Mesendoderm (in vitro differentiated cells): ENCODE measurements around the gene BRMS1.

Source experiments
- DNase-seq: peaks from one replicate; pipeline ENCODE4 v3.0.0; 2013
- H2AK5ac ChIP-seq: 2 replicates; pipeline ENCODE4 v1.6.1; 2013; ENCODE audit warnings: low read length, inconsistent platforms
- H2BK120ac ChIP-seq: 2 replicates; pipeline ENCODE4 v1.6.1; 2013; ENCODE audit warnings: low read depth, mild to moderate bottlenecking, low read length, moderate library complexity, mixed read lengths
- H2BK15ac ChIP-seq: replicated peaks from 2 replicates; pipeline ENCODE4 v1.6.1; 2013; ENCODE audit warnings: low read depth, mild to moderate bottlenecking, moderate library complexity
- H2BK5ac ChIP-seq: 2 replicates; pipeline ENCODE4 v1.6.1; 2013; ENCODE audit warnings: low read length, inconsistent platforms
- H3K18ac ChIP-seq: 2 replicates; pipeline ENCODE4 v1.6.1; 2013; ENCODE audit warnings: mild to moderate bottlenecking, low read length, mixed read lengths
- H3K23ac ChIP-seq: one replicate; pipeline ENCODE4 v1.6.1; 2013; ENCODE audit warnings: low read length
- H3K27ac ChIP-seq: 2 replicates; pipeline ENCODE4 v1.5.1; 2013; ENCODE audit warnings: low read depth, mild to moderate bottlenecking, inconsistent platforms, low read length, moderate library complexity
- H3K27me3 ChIP-seq: 2 replicates; pipeline ENCODE4 v1.6.1; 2013; ENCODE audit warnings: low read length, control low read depth, mild to moderate bottlenecking, inconsistent platforms; ENCODE audit not compliant: insufficient read depth, poor library complexity
- H3K36me3 ChIP-seq: 2 replicates; pipeline ENCODE4 v1.6.1; 2013; ENCODE audit warnings: low read length, inconsistent platforms; ENCODE audit not compliant: control insufficient read depth, insufficient read depth
- H3K4ac ChIP-seq: one replicate; pipeline ENCODE4 v1.6.1; 2013; ENCODE audit warnings: low read depth, mild to moderate bottlenecking, low read length, moderate library complexity
- H3K4me1 ChIP-seq: 2 replicates; pipeline ENCODE4 v1.6.1; 2013; ENCODE audit warnings: low read depth, low read length, inconsistent platforms; ENCODE audit not compliant: control insufficient read depth
- H3K4me2 ChIP-seq: 2 replicates; pipeline ENCODE4 v1.6.1; 2013; ENCODE audit warnings: low read length
- H3K4me3 ChIP-seq: 2 replicates; pipeline ENCODE4 v1.5.1; 2013; ENCODE audit warnings: mild to moderate bottlenecking, low read length
- H3K56ac ChIP-seq: one replicate; pipeline ENCODE4 v1.6.1; 2013; ENCODE audit warnings: low read length
- H3K79me1 ChIP-seq: 2 replicates; pipeline ENCODE4 v1.6.1; 2013; ENCODE audit warnings: low read length, inconsistent platforms
- H3K79me2 ChIP-seq: 2 replicates; pipeline ENCODE4 v1.6.1; 2013; ENCODE audit warnings: mild to moderate bottlenecking, low read length; ENCODE audit not compliant: control insufficient read depth, insufficient read depth
- H3K9ac ChIP-seq: 2 replicates; pipeline ENCODE4 v1.6.1; 2013; ENCODE audit warnings: low read length, inconsistent platforms
- H4K5ac ChIP-seq: one replicate; pipeline ENCODE4 v1.6.1; 2013; ENCODE audit warnings: low read length
- H4K8ac ChIP-seq: one replicate; pipeline ENCODE4 v1.6.1; 2013; ENCODE audit warnings: low read depth, mild to moderate bottlenecking, control low read depth, low read length, moderate library complexity
- WGBS: extraction: QIAGEN DNeasy Blood & Tissue Kit; methylation state at CpG from one replicate; pipeline ENCODE4 v1.1.7; 2013; ENCODE audit warnings: low lambda C conversion rate, missing lambda C conversion rate; ENCODE audit not compliant: insufficient coverage; ENCODE audit errors: extremely low coverage; 5-methylcytosine and 5-hydroxymethylcytosine counted together

BRMS1 gene

GRCh38 chr11:66327171-66328030 is 17.5 kb downstream of the BRMS1 start:
- DNase-seq, result peak; percentile 67
- no peak overlapping the region for H4K5ac ChIP-seq
- H3K4me3 ChIP-seq, result no peak overlapping the region

GRCh38 chr11:66326261-66327111 is 18.4 kb downstream of the BRMS1 start:
- H3K4ac ChIP-seq, result peak overlapping the region; percentile 11
- no peak overlapping the region for H4K5ac ChIP-seq
- H3K36me3 ChIP-seq, result no peaks in the 10 kb centered on the region
- no peak overlapping the region for H2BK15ac ChIP-seq
- H3K4me1 ChIP-seq, result peaks cover 8% of the 10 kb centered on the region
- no peak overlapping the region for H3K27ac ChIP-seq
- H3K4me2 ChIP-seq, result no peak overlapping the region
- no peaks in the 10 kb centered on the region for H3K27me3 ChIP-seq
- H2BK5ac ChIP-seq, result no peak overlapping the region
- peak overlapping the region; percentile 5 for H3K18ac ChIP-seq
- H4K8ac ChIP-seq, result no peak overlapping the region
- no peaks in the 10 kb centered on the region for H3K79me1 ChIP-seq
- DNase-seq, result no peak
- no peak overlapping the region for H3K56ac ChIP-seq
- H3K4me3 ChIP-seq, result no peak overlapping the region
- no peaks in the 10 kb centered on the region for H3K79me2 ChIP-seq
- no peak overlapping the region for H3K23ac ChIP-seq
- WGBS, result no CpG with 5 or more reads among the region's 21 CpGs
- no peak overlapping the region for H3K9ac ChIP-seq
- H2BK120ac ChIP-seq, result no peak overlapping the region
- no peak overlapping the region for H2AK5ac ChIP-seq

More at GRCh38 chr11:66327171-66328030, 17.5 kb downstream of the BRMS1 start:
- Histone ChIP-seq H3K79me1 (no peaks in the 10 kb centered on the region), H3K27me3 (no peaks in the 10 kb centered on the region), H3K27ac (no peak overlapping the region), H3K79me2 (no peaks in the 10 kb centered on the region), H3K9ac (peak overlapping the region; percentile 6), H2BK5ac (peak overlapping the region; percentile 45), H3K18ac (peak overlapping the region; percentile 5), H3K36me3 (no peaks in the 10 kb centered on the region), H3K23ac (no peak overlapping the region), H3K56ac (peak overlapping the region; percentile 72), H3K4ac (peak overlapping the region; percentile 11), H2BK15ac (no peak overlapping the region), H2AK5ac (peak overlapping the region; percentile 93), H2BK120ac (no peak overlapping the region), H4K8ac (no peak overlapping the region), H3K4me2 (no peak overlapping the region), H3K4me1 (peaks cover 8% of the 10 kb centered on the region)
- WGBS, result no CpG with 5 or more reads among the region's 10 CpGs

DNA sequence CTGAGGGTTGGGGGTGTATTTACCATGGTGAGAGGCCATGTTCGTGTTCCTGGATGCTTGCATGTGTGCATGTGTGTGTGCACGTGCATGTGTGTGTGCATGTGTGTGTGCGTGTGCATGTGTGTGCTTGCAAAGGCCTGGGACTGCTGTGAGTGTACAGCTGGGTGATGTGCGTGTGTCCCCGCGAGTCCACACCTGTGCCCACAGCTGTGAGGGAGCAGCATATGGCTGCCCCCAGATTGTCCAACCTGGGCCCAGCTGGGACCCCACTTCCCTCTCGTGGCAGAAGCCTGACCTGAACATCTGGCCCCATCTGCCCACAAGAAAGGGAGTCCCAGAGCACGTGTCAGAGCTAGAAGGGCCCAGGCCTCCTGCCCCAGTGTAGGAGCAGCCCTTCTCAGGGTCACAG is 19.6 kb downstream of the BRMS1 start:
- Histone ChIP-seq H3K4me2 (no peak overlapping the region), H2BK5ac (no peak overlapping the region), H3K4me1 (peaks cover 8% of the 10 kb centered on the region), H2BK120ac (no peak overlapping the region), H3K9ac (no peak overlapping the region), H4K8ac (no peak overlapping the region), H3K4me3 (no peak overlapping the region), H3K79me2 (no peaks in the 10 kb centered on the region), H2AK5ac (no peak overlapping the region), H4K5ac (no peak overlapping the region), H3K79me1 (no peaks in the 10 kb centered on the region), H3K36me3 (no peaks in the 10 kb centered on the region), H3K27ac (no peak overlapping the region), H3K27me3 (no peaks in the 10 kb centered on the region), H3K18ac (no peak overlapping the region), H3K56ac (peak overlapping the region; percentile 44), H2BK15ac (no peak overlapping the region), H3K4ac (no peak overlapping the region), H3K23ac (no peak overlapping the region)
- no CpG with 5 or more reads among the region's 8 CpGs for WGBS
- no peak for DNase-seq

DNA sequence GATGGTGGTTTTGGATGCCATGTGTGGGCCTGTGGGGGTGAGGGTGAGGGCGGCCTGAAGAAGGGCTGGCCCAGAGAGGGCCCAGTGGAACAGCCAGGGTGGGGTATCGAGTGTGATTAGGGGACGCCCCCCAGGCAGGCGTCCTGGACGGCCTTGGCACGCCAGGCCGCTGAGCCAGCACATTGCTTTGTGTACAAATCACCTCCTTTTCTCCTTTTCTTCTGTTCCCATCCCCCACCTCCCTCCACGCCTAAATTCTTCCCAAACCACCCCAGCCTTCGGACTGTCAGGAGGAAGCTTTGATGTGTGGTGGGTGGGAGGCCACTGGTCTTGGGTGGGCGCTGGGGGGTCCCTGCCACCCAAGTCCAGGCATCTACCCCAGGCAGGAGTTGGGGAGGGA is 20.2 kb downstream of the BRMS1 start:
- WGBS, result no CpG with 5 or more reads among the region's 10 CpGs
- H3K18ac ChIP-seq, result no peak overlapping the region

GRCh38 chr11:66323684-66324083 is 21.2 kb downstream of the BRMS1 start:
- no peak overlapping the region for H3K56ac ChIP-seq
- no CpG with 5 or more reads among the region's 1 CpG for WGBS
- H3K36me3 ChIP-seq, result no peaks in the 10 kb centered on the region
- no peak overlapping the region for H3K4ac ChIP-seq
- no peak overlapping the region for H3K4me3 ChIP-seq
- no peak overlapping the region for H4K8ac ChIP-seq
- H3K23ac ChIP-seq, result no peak overlapping the region
- H4K5ac ChIP-seq, result no peak overlapping the region
- H3K79me2 ChIP-seq, result no peaks in the 10 kb centered on the region
- H3K27me3 ChIP-seq, result no peaks in the 10 kb centered on the region
- no peak overlapping the region for H3K9ac ChIP-seq
- H3K27ac ChIP-seq, result no peak overlapping the region
- no peak overlapping the region for H2BK120ac ChIP-seq
- H2BK5ac ChIP-seq, result no peak overlapping the region
- H3K18ac ChIP-seq, result no peak overlapping the region
- DNase-seq, result no peak
- peaks cover 7% of the 10 kb centered on the region for H3K4me1 ChIP-seq
- H3K79me1 ChIP-seq, result no peaks in the 10 kb centered on the region
- no peak overlapping the region for H2BK15ac ChIP-seq
- no peak overlapping the region for H3K4me2 ChIP-seq
- H2AK5ac ChIP-seq, result no peak overlapping the region

More for the DNA sequence above, 20.2 kb downstream of the BRMS1 start:
- no peak overlapping the region for H3K4ac ChIP-seq
- no peaks in the 10 kb centered on the region for H3K79me1 ChIP-seq
- H2AK5ac ChIP-seq, result no peak overlapping the region
- H3K56ac ChIP-seq, result peak overlapping the region; percentile 52
- no peaks in the 10 kb centered on the region for H3K27me3 ChIP-seq
- H3K4me3 ChIP-seq, result no peak overlapping the region
- peaks cover 8% of the 10 kb centered on the region for H3K4me1 ChIP-seq
- H2BK120ac ChIP-seq, result no peak overlapping the region
- H3K36me3 ChIP-seq, result no peaks in the 10 kb centered on the region
- H3K27ac ChIP-seq, result no peak overlapping the region
- no peak overlapping the region for H3K23ac ChIP-seq
- H4K8ac ChIP-seq, result no peak overlapping the region
- no peak overlapping the region for H2BK15ac ChIP-seq
- no peak overlapping the region for H3K4me2 ChIP-seq
- H3K79me2 ChIP-seq, result no peaks in the 10 kb centered on the region
- DNase-seq, result peak; percentile 53
- H2BK5ac ChIP-seq, result no peak overlapping the region
- H4K5ac ChIP-seq, result no peak overlapping the region
- no peak overlapping the region for H3K9ac ChIP-seq
